DMS 273 treated with DMSO at 0.1 percent for 48 hours (cell line): ENCODE measurements around the gene RAB19.
"Not testable (repeated sequence)": the region's sequence is repeated elsewhere in the genome, so short reads cannot be mapped to it uniquely, and the experiment has no call there.

ENCODE experiments used
- DNase-seq: peaks from one replicate; lab custom pipeline; 2025; lab: John Stamatoyannopoulos, UW

Gene RAB19

GRCh38 chr7:140402178-140402835, 1.6 kb upstream of the RAB19 start:
- DNase-seq: no peak

DNA sequence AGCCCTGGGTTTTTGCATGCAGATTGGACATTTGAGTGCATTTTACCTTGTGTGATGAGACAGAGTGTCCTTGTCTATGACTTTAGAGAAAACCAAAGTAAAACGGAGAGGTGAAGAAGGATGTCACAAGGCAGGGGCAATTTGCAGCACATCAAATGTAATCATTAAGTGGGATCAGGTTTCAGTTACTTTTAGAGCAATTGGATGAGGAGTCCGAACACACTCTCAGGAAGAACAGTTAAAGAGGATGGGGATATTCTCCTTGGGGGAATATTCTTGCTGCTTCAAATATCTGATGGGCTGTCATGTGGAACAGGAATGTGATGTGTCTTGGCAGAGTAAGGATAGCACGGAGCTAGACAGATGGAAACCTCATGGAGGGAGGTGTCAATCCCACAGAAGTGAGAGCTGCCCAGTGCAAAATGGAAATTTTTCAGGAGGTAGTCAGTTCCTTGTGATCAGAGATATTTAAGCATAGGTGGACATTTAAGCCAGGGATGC, 757 bp downstream of the RAB19 start:
- no peak for DNase-seq

GRCh38 chr7:140415361-140415760, 11.5 kb downstream of the RAB19 start:
- no peak for DNase-seq

- DNase-seq: not testable (repeated sequence)
Measured at GRCh38 chr7:140415816-140416215, 12.0 kb downstream of the RAB19 start.

GRCh38 chr7:140416560-140416959, 12.7 kb downstream of the RAB19 start:
- DNase-seq: no peak

- DNase-seq: peak; percentile 27
Measured at GRCh38 chr7:140417456-140418155, 13.7 kb downstream of the RAB19 start.

- DNase-seq: not testable (repeated sequence)
Measured at GRCh38 chr7:140418156-140418472, 14.3 kb downstream of the RAB19 start.

- no peak for DNase-seq
Measured at GRCh38 chr7:140418653-140419052, 14.8 kb downstream of the RAB19 start.

GRCh38 chr7:140421521-140421920, 17.7 kb downstream of the RAB19 start:
- DNase-seq: no peak

GRCh38 chr7:140423501-140423900, 19.6 kb downstream of the RAB19 start:
- no peak for DNase-seq

DNA sequence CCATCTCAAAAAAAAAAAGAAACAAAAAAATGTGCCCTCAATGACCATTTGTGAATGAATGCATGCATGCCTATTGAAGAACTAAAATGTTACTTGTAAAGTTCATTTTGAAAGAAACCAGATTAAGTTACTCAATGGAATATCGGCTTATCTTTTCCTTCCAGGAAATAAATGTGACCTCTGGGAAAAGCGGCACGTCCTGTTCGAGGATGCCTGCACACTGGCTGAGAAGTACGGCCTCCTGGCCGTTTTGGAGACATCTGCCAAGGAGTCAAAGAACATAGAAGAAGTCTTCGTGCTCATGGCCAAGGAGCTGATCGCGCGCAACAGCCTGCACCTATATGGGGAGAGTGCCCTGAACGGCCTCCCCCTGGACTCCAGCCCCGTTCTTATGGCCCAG, 21.9 kb downstream of the RAB19 start:
- DNase-seq: no peak

DNA sequence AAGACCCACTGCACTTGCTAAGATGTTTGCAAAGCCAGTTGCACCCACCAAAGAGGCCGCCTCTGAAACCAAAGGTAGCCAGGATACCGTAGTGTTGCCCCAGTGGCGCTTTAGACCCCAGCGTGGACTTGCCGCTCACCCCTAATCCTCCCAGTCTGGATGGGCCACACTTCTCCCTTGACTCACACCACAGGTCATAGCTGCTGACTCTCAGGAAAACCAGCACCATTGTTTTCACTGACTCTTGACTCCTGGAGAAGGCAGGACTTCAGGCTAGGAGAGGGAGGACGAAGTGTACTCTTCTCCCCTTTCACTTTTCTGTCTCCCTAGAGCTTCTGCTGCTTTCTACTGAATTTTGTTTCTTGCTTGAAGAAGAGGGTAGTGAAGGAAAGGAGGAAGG, 22.3 kb downstream of the RAB19 start:
- DNase-seq: no peak

GRCh38 chr7:140433396-140433795, 29.5 kb downstream of the RAB19 start:
- DNase-seq: no peak

DNA sequence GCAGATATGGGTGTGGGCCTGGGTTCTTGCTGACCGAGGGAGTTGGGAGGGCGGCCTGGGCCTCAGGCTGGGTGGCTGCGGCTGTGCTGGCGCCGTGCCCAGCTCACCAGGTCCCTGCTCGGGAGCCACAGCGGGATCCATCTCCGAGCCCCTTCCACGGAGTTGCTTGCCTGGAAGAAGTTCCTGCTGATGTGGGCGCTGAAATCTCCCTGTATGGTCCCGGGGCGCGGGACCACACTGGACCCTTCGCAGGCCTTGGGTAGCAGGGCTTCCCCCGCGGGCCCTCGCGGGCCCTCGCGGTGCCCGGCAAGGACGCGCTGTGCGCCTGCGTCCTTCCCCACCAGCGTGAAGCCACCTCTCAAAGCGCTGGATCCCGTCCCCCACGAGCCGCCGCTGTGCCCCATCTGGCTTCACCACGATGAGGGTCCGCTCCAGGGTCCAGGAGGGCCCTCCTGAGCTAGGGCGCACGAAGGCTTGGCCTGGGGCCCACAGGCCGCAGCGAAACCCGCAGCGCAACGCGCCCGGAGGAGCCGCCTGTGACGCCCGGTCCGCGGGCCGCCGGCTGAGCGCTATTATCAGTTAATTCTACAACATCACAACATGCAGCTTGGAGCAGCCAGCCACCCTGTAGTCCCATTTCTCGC, 31.5 kb downstream of the RAB19 start:
- no peak for DNase-seq

DNA sequence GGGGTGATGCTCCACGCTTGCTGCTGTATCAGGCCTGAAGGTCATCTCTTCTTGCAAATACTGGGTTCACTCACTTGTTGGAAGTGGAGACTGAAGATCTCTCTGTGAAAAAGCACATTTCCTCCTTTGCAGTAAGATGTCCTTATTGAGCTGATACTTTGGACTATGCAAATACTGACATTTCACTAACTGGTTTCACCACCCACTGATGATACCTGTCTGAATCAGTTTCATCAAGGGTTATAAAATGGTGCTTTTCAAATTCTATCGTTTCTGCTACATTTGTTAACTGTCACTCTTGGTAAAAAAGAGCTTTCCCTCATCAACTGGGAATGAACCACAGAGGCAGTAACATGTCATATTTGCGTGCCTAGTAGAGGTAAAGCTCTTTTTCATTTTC, 35.5 kb downstream of the RAB19 start:
- DNase-seq: no peak

GRCh38 chr7:140440593-140440992, 36.7 kb downstream of the RAB19 start:
- DNase-seq: no peak

- no peak for DNase-seq
Measured at GRCh38 chr7:140441519-140441918, 37.7 kb downstream of the RAB19 start.

- DNase-seq: no peak
Measured at GRCh38 chr7:140446467-140446866, 42.6 kb downstream of the RAB19 start.

GRCh38 chr7:140447841-140448240, 44.0 kb downstream of the RAB19 start:
- no peak for DNase-seq

- DNase-seq: no peak
Measured at GRCh38 chr7:140448781-140449480, 45.1 kb downstream of the RAB19 start.

DNA sequence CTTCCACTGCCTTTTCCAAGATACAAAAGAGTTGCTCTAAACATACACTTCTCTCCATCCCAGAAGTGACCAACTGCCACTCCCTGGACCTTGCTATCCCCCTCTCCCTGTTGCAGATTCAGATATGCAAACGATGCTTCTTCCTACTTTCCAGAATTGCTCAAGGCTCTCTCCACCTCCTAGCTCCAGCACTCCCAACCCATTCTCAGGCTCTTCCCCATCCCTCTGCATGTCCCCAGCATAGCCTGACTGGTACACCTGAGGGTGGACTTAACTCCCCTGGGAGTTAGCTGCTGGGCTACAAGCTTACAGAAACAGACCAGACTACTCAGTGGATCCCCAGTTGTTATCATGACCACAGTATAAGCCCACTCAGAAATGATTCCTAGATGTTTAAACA, 47.9 kb downstream of the RAB19 start:
- DNase-seq: no peak

DNA sequence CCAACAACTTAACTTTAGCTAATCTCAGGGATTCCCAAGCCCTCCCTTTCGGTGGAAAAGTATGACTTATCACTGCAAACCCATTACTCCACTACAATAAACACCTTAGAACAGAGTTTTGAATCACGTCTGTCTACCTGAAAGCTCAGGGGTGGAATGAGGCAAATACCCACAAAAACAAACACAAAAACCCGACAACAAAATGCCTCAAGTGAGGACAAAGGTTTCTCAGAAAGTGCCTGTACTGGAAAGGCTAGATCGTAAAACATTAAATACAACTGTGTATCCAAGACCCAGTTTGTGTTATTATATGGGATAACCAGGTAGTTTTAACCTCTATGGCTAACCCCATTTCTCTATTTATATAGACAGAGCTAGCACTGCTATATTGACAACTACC, 49.4 kb downstream of the RAB19 start:
- DNase-seq: no peak
